CD4-positive, alpha-beta T cell treated with Interleukin-6 at 100 ng/mL for 8 hours (primary cell): ENCODE results near the gene CCDC194.
"Not testable (repeated sequence)": the region's sequence is repeated elsewhere in the genome, so short reads cannot be mapped to it uniquely, and the experiment has no call there.

Experiments
- DNase-seq: peaks from one replicate; pipeline ENCODE4 v3.0.0-alpha.2; 2020; ENCODE audit warnings: mixed read lengths, low spot score

The CCDC194 gene

GRCh38 chr19:17370026-17370587 lies 23.9 kb downstream of the CCDC194 start:
- no peak for DNase-seq

GRCh38 chr19:17365361-17365760 lies 28.6 kb downstream of the CCDC194 start:
- no peak for DNase-seq

DNA sequence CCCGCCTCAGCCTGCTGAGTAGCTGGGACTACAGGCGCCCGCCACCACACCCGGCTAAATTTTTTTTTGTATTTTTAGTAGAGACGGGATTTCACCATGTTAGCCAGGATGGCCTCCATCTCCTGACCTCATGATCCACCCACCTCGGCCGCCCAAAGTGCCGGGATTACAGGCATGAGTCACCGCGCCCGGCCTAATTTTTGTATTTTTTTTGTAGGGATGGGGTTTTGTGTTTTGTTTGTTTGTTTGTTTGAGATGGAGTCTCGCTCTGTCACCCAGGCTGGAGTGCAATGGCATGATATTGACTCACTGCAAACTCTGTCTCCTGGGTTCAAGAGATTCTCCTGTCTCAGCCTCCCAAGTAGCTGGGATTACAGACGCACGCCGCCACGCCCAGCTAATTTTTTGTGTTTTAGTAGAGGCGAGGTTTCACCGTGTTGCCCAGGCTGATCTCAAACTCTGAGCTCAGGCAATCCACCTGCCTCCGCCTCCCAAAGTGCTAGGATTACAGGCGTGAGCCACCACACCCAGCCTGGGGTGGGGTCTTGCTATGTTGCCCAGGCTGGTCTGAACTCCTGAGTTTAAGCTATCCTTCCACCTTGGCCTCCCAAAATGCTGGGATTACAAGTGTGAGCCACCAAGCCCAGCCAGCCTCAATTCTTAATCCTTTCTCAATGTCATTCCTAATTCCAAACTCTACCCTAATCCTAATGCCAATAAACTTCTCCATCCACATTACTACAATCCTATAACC lies 30.0 kb downstream of the CCDC194 start:
- DNase-seq = not testable (repeated sequence)

GRCh38 chr19:17359905-17360800 lies 33.8 kb downstream of the CCDC194 start:
- DNase-seq = no peak

DNA sequence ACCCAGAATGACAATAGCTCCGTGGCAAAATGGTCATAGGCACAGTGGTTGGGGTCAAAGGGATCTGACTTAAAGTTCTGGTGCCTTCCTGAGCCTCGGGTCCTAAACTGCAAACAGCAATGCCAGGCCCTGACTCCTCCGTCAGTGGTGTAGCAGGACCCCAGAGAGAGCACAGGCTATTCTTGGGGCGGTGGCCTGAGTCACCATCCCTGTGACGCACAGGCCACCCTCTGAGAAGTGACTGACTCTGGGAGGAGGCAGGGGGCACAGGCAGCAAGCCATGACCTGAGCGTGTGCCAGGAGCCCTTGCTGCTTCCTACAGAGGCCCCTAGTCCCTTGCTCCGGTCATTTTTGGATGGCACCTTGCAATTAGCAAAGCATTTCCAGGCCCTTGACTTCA lies 35.6 kb downstream of the CCDC194 start:
- DNase-seq = no peak

DNA sequence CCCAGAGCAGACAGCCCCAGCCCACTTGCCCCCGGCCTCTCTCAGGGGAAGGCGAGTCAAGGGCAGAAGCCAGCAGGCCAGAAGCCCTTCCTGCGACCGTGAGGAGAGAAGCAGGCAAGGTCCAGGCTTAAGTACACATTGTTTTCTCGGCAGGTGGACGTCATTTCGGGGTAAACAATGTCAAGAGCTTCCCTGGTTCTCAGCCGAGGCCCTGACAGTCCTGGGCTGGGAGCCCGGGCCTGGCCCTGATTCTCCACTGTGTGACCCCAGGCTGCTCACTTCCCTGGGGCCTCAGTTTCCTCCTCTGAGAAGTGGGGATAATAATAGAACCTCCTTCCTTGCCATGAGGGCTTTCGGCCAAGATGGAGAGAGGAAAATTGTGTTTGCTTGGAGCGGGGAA lies 36.3 kb downstream of the CCDC194 start:
- DNase-seq = no peak

DNA sequence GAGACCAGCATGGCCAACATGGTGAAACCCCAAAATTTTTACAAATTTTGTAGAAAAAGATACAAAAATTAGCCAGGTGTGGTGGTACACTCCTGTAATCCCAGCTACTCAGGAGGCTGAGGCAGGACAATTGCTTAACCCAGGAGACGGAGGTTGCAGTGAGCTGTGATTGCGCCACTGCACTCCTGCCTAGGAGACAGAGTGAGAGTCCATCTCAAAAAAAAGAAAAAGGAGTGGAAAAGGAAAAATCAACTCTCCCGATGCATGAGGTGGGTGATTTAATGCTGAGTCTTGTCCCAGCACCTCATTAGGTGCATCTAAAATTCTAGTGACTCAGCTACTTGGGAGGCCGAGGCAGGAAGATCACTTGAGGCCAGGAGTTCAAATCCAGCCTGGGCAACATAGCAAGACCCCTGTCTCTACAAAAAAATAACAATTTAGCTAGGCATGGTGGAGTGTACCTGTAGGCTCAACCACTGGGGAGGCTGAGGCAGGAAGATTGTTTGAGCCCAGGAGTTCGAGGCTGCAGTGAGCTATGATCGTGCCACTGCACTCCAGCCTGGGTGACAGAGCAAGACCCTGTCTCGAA lies 36.8 kb downstream of the CCDC194 start:
- DNase-seq = no peak

DNA sequence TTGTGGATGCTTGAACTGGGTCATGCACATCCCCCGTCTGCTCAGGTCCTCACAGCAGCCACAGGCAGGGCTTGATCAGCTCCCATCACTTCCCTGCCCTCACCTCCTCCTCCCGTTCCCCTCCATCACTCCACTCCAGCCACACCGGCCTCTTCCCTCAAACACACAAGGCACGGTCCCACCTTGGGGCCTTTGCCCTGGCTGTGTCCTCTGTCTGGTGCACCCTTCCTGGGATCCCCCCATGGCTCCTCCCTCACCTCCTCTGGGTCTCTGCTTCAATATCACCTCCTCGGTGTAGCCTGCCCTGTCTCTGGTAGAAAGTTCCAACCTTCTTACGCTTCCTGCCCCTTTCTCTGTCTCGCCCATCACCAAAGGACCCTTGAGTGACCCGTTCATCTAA lies 40.6 kb downstream of the CCDC194 start:
- no peak for DNase-seq

GRCh38 chr19:17352608-17353280 lies 41.3 kb downstream of the CCDC194 start:
- no peak for DNase-seq

GRCh38 chr19:17351815-17352435 lies 42.1 kb downstream of the CCDC194 start:
- DNase-seq = no peak

DNA sequence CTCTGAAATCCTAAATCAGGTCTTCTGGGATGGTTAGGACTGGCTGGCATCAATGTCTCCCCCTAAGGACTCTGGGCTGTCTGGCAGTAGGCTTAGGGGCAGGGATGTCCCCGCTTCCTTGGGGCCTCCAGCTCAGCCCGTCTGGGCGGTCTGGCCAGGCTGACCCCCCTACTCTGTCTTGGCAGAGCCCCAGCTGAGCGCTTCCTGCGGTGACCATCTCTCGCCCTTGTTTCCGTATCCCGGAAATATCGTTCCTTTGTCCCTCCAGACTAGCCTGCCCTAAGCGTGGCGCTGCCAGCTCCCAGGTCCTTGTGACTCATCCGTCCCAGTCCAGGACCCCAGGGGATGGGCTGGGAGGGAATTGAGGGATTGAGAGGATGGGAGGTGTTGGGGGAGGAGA lies 45.3 kb downstream of the CCDC194 start:
- no peak for DNase-seq

DNA sequence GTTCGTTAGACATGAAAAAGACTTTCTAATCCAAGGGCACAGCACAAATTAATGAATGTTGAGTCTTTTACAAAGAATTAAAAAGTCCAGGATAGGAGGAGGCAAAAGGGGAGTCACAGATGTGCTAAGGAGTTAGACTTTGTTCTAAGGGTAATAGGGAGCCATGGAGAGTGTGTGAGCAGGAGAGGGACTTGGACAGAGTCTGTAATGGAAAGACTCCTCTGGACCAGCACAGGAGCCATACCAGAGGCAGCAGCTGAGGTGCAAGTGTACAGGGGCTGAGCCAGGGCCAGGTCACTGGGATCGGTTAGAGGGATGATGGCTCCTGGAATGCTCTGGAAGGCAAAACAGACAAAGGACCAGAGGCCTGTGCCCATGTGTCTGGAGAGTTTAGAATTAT lies 46.1 kb downstream of the CCDC194 start:
- no peak for DNase-seq

DNA sequence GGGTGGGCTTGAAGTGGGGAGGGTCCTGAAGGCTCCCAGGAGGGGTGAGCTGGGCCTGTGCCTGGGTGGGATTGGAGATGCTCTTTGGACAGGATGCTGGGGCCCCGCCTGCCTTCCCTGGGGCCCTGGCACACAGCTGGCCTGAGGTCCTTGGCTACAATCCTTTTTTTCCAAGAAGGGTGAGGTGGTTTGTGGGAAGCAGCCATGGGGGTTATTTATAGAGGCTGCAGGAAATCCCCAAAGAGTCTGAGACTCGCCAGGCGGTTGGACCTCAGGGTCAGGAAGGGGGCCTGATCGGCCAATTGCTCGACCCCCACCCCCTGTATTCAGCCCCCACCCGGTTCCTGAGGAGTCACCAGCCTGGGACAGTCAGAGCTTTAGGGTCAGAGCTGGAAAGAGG lies 46.6 kb downstream of the CCDC194 start:
- no peak for DNase-seq

DNA sequence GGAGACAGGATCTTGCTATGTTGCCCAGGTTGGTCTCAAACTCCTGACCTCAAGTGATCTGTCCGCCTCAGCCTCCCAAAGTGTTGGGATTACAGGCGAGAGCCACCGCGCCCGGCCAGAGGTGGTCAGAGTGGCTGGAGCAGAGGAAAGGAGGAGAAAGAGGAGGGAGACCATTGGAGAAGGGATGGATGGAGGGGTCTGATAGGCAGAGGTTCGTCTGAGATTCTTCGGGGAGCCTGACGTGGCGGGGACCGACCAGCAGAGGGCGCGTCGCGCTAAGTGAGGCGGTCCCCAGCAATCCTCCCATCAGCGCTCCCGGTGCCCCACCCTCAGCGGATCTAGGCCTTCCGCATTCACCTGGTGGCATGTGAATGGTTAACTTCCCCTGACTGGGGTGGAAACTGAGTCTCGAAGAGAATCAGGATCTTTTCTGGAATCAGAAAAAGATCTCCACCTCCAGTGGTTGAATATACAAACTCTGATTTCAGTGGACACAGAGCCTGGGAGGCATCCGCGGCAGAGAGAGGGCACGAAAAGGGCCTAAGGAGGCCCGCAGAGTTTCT lies 47.8 kb downstream of the CCDC194 start:
- peak; percentile 69 for DNase-seq

- no peak for DNase-seq
Observed at GRCh38 chr19:17341845-17342244, 52.2 kb downstream of the CCDC194 start.

DNA sequence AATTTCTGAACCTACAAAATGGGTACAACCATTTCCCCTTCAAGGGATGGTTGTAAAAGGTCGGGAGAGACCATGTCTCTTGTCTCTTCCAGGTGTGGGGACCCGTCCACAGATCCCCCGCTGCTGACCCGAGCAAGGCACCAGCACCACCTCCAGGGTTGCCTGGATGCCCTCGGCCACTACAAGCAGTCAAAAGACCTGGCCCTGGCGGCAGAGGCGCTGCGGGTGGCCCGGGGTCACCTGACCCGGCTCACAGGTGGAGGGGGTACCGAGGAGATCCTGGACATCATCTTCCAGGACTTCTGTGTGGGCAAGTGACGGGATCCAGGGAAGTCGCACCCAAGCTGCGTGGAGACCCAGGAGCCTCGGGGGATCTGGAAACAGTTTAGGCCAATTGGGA lies 52.6 kb downstream of the CCDC194 start:
- DNase-seq = no peak

DNA sequence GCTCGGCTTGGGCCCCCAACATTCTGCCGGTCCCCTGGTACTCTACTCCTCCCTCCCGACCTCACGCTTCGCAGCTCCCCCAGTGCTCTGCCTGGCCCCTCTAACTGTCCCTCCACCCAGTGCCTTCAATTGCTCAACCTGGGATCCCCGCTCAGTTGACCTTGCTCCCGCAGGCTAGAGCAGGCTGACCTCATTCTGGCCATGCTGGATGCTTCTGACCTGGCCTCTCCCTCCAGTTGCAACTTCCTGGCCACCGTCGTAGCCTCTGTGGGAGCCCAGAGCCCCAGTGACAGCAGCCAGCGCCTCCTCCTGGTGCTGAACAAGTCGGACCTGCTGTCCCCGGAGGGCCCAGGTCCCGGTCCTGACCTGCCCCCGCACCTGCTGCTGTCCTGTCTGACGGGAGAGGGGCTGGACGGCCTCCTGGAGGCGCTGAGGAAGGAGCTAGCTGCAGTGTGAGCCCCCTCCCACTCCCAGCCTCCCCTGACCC lies 53.1 kb downstream of the CCDC194 start:
- no peak for DNase-seq
